ENCODE results near the gene FRMPD1.

FRMPD1 gene

DNA sequence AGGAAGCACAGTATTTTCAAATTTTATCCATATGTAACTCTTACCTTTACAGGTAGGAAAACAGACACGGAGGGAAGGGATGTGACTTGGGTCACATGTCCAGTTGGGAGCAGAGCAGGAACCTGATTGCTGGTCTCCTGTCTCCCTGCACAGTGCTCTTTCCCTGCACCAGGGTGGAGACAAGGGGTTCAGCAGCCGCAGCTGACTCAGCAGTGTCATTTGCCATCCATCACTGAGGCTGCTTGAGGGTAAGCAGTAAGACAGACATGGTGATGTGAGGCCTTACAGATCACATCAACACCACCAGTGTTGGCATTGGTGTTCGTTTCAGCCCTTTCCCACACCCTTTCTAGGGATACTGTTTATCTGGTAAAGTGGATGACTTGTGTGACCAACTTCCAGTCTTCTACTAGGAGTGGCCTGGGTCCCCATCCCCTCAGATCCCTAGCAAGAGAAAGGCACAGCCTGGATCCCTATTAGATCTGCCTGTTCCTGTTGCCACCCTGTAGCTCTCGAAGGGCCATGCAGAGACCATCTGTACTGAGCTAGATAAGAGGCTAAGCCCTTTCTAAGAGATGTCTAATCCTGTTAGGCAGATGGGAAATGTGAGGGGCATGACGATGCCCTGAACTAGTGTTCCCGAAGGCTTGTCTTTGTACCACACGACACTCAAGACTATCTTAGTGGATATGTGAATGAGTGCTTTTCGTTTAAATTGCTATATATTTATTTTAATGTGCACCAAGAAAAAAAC is 29.1 kb downstream of the FRMPD1 start:
- DNase-seq, result no peak

DNA sequence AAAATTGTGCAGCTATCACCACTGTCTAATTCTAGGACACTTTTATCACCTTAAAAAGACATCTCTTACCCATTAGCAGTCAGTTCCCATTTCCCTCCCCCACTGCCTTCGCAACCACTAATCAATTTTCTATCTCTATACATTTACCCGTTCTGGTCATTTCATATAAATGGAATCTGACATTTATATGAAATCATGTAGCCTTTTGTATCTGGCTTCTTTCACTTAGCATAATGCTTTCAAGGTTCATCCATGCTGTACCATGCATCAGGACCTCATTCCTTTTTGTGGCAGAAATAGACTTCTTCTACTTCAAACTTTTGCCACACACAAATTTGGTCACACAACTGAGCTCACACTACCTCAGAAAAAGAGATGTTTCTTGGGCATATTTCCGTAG is 32.2 kb downstream of the FRMPD1 start:
- no peak for DNase-seq

DNA sequence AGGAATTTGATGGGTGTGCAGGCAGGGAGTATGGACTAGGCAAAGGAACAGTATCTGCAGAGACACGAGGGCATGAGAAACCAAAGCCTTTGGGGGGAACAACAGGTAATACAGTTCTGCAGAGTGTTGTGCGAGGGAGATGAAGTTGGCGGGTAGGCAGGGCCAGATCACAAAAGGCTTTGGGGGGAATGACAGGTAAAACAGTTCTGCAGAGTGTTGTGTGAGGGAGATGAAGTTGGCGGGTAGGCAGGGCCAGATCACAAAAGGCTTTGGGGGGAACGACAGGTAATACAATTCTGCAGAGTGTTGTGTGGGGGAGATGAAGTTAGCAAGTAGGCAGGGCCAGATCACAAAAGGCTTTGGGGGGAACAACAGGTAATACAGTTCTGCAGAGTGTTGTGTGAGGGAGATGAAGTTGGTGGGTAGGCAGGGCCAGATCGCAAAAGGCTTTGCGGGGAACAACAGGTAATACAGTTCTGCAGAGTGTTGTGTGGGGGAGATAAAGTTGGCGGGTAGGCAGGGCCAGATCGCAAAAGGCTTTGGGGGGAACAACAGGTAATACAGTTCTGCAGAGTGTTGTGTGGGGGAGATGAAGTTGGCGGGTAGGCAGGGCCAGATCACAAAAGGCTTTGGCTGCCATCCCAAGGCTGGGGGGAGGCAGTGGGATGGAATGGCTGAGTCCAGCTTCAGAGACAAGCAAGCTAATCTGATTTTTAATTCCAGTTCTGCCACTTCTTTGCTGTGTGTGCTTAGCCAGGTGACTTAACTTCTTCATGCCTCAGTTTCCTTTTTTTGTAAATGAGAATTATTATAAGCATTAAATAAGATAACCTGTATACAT is 33.0 kb downstream of the FRMPD1 start:
- no peak for DNase-seq

DNA sequence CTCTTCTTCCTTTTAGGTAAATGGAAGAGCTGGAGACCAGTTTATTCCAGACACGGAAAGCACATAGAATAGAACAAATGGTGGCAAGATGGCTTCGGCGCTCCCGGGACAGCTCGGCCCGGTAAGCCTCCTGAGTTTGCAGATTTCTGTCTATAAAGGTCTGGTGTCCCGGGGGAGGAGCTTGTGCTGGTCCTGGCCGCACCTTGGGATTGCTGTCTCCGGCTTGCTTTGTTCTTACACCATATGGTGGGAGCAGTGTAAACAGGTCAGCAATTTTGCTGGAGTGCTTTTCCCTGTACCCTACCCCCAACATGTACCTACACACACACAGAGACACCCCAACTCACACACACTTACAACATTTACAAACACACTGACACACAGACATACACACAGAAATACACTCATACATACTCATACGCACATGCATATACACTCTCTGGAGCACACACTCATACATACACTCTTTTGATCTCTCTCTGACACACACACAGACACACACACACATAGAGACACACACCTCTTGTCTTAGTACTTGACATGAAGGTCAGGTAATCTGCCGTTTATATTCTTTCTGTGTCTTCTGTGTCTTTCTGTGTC is 42.0 kb downstream of the FRMPD1 start:
- DNase-seq, result no peak

DNA sequence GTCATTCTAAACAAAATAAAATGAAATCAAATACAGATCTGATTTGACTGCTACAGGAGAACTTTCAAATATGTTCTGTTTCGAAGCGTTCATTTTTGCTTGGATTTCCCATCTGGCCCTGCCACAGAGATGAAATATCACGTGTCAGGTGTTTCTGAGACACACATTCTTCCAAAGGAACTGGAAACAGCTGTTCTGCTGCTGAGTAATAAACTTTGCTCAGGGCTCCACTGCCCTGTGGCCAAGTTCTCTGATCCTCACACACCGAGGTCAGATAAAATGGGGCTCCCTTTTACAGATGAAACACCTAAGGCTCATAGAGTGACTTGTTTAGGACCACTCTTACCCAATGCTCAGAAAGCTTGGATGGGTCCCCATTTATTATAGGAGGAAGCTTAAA is 42.5 kb downstream of the FRMPD1 start:
- no peak for DNase-seq

DNA sequence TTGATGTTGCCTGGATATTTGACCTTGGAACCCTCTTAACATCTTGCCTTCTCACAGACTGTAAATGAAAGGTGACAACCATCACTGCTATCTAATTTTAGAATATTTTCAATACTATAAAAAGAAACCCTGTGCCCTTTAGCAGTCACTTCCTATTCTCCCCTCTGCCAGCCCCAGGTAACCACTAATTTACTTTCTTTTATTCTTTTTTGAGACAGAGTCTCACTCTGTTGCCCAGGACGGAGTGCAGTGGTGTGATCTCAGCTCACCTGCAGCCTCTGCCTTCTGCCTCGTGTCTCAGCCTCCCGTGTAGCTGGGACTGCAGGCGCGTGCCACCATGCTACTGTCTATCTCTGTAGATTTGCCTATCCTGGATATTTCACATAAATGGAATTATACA is 43.6 kb downstream of the FRMPD1 start:
- DNase-seq, result no peak

DNA sequence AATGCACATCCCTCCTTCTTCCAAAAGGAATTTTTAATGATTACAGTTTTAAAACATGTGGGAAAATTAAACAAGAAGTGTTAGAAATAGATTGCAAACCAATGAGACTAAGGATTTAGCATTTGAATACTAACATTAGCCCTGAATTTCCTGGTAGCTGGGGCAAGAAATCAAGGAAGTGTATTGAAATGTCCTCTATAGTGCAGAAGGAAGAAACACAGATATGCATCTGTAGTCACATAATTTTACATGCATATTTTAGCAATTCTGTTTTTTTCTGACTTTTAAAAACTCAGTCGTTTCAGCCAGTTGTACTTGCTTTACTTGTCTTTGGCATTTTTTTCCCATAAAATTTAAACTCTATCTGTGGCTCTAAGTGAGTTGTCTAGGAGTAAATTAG is 45.8 kb downstream of the FRMPD1 start:
- DNase-seq, result no peak

DNA sequence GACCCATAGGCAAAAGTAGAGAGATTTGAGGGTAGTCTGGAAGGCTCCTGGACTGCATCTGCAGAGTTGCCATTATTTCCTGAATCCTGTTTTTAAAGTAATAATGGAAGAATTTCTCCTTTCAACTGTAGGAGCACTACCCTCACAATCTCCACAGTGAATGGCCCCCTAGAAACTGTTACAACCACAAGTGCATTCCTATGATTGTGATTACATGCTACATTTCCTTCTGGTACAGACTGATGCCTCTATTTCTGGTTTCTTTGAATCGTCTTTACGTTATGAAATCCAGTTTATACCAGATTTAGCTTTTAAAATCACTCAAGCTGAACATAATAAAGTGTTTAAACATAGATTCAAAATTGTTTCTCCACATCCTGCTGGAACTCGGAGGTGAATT is 49.4 kb downstream of the FRMPD1 start:
- DNase-seq, result no peak

DNA sequence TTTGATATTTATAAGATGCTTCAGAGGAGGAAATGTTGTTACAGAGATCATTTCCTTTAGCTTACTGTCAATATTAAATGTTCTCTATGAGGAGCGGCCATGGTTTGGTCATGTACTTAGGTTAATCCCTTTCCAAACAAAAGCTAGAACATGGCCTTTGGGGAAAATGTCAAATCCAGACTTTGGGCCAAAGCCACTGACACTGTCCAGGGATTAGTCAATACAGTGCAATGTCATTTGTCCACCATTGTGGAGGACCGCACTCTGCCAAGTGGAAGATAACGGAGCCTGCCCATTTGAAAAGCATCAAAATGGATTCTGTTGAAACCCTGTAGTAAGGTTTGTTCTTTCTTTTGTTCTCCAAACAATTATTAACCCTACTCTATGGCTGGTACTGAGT is 50.1 kb downstream of the FRMPD1 start:
- DNase-seq, result no peak

DNA sequence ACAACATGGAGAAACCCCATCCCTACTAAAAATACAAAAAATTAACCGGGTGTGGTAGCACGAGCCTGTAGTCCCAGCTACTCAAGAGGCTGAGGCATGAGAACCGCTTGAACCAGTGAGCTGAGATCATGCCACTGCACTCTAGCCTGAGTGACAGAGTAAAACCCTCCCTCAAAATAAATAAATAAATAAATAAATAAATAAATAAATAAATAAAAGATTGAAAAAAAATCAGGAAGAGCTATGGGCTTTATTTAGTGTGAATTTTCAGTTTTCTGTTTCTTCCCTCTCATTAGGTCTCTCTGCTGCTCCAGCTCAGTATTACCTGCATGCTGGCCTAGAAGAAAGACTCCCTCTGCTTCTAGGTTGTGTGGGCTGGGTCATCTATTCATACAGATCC is 55.0 kb downstream of the FRMPD1 start:
- no peak for DNase-seq

DNA sequence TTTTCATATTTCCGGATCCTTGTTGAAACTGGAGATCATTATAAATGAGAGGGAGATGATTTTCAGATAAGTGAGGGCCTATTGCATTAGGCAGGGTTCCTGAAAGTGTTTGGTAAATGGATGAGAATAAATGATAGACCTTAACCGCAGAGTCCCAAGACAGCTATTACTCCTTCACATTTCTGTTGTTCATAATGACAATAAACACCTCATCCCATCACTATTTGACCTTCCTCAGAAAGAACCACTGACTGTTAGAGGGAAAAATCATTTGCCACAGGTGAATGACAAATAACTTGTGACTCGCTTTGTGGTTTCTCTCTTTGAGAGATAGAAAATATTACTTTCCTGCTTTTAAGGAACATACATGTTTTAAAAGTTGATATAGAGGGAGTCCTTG is 55.5 kb downstream of the FRMPD1 start:
- DNase-seq, result no peak

DNA sequence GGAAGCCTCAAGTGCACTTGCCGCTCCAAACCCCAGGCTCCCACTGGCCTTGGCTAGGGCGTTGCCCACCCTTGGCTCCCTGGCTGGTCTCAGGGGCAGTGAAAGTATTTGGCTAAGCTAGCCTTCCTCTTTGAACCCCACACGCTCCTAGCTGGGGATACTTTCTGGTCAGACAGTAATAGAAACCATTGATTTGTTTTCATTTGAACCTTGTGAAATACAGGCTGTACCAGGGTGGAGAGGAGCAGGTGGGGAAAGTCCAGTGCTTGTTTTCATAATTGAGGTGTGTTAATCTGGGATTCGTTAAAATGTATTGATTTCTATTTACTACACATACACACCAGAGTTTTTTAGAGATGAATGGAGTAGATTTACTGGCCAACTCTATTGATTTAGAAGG is 57.0 kb downstream of the FRMPD1 start:
- DNase-seq, result no peak

DNA sequence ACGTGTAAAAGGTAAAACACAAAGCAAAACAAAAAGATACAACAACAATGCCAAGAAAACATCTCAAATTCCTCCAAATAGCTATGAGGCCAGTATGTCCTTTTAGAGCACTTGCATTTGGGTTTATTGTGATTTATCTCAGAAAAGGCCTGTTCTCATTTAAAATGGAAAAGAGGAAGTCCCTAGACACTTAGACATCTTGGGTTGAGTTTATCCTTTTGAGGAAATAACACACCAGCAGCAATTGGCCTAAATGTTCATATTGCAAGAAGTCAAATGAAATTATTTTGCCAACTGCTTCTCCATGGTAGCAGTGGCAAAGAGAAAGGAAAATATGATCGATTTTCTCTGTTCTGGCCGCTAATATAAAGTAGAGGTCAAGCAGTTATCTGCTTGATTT is 59.3 kb downstream of the FRMPD1 start:
- peak in 2 of 4 experiments; percentile 29 to 38 for DNase-seq

DNA sequence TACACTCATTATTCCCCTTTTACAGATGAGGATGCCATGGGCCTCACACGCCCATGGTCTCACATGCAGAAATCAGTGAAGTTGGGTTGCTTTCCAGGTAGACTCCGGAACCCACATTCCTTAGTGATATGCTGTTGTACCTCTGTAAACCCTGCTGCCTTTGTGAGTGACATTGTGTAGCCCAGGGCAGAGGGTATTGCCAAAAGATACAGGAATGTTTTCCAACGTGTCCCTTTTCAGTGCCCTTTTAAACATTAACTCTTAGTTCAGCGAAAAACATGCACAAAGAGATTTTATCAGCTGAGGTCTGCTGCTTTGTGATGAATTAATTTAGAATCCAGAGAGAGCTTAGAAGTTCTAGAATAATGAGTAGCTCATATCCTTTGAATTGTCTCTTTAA is 64.5 kb downstream of the FRMPD1 start:
- no peak for DNase-seq

DNA sequence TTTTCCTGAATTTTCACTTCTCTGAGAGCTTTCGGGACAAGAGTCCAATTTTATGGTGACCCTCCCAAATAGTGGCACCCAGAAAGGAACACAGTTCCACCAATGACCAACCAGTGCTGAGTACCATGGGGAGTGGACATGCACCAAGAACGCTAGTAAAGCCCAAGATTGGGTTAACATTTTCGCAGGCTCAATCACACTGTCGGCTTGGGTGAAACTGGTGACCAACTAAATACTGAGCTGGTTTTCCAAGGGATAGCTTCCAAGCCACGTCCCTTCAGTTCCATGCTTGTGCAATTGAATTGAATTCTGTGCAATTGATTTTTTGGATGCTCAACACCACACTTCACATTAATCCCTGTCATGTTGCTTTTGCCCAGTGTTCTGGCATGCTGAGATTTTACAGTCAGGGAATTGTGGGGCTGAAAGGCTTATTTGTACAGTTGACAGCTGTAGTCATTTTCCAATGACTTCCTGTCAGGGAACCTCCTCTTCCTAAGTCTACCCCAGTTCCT is 65.3 kb downstream of the FRMPD1 start:
- DNase-seq, result no peak

DNA sequence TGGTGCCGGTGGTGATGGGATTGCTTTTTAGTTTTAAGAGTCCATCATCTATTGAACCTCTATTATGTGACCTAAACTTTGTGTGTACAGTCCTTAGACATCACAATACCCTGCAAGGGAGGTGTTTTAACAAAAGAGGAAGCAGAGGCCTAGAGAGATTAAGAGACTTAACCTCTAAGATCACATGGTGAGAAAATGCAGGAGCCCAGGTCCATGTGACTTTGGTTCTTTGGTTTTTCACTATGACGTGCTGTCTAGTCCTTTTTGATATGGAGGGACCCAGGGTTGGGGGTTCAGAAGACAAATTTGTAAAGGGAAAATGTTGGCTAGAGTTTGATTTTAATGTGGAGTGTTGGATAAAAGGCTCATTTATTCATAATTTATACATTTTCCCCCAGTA is 68.8 kb downstream of the FRMPD1 start:
- peak in 1 of 4 experiments; percentile 6 for DNase-seq

DNA sequence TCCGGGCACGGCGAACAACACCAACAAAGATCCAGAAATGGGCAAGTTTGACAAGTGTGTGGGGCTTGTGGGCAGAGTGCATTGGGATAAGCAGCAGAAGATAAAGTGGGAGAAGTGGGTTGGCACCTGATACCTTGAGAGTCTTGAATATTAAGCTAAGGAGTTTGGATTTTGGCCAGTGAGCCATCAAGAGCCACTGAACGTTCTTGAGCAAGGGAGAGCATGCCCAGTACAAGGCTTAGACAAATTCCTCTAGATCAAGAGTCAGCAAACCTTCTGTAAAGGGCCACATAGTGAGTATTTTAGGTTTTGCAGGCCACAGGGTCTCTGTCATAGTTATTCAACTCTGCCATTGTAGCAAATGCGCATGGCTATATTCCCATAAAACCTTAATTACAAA is 76.3 kb downstream of the FRMPD1 start:
- DNase-seq, result no peak

DNA sequence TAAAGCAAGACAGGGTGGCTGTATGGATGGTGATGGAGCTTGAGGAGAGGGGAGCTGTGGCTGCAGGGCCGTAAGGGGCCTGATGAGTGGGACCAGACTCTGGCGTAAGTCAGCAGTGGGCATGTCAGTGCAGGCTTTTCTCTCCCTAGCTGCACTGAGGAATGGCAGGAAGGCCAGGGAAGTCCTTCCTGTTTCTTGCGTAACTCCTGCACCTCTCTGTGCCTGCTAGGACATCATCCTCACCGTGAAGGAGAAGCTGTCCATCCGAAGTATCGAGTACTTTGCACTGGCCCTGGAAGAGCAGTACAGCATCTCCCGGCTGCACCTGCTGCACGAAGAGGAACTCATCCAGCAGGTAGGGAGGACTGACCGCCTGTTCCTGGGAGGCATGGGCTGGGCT is 78.7 kb downstream of the FRMPD1 start:
- no peak for DNase-seq

DNA sequence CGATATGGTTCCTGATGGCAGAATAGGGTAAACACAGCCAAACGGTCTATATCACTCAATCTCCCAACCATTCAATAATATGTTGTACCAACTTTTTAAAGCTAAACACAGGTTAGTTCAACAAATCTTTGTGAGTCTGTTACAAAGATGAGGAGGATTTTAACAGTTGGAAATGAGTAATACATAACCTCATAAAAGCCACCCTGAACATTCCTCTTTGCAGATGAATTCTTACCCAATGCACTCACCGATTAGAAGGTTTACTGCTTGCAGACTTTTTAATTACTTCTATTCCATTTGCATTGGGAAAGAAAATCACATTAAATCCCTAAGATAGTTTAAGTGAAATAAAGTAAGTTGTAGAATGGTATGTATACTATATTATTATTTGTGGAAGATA is 79.5 kb downstream of the FRMPD1 start:
- no peak for DNase-seq

DNA sequence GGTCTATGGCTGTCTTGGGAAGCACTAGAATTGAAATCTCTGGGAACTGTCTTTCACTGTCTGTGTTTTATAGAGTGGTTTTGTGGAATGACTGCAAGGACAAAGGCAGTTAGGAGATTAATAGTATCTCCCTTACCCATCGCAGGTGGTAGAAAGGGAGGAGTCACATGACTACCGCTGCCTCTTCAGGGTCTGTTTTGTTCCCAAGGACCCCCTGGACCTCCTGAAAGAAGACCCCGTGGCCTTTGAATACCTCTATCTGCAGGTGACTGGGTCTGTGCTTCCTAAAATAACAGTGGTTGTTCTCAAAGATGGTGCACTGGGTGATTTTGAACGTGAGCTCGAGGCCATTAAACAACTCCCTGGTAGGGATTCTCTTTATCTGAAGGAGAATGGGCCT is 80.1 kb downstream of the FRMPD1 start:
- DNase-seq, result no peak

DNA sequence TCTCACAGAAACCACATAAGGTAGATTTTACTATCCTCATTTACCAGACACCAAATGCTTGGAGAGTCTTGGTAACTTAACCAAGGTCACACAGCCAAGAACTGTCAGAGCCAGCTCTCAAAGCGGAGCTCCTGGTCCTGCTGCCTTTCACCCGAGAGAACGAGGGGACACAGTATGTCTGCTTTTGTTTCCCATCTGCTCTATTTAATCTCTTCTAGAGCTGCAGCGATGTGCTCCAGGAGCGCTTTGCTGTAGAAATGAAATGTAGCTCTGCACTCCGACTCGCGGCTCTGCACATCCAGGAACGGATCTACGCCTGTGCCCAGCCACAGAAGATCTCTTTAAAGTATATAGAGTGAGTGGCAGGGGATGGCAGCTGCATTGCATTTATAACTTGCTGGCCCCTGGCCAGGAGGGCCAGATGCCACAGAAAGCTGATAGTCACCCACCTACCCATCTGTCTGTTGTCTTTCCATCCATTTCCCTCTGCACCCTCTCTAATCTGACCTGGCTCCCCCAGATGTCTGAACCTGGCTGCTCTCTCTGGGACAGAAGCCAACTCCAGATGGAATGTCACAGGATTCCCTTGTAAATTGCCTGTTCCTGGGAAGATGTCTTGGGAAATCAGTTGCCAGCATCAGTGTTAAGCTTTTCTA is 81.5 kb downstream of the FRMPD1 start:
- DNase-seq, result no peak

DNA sequence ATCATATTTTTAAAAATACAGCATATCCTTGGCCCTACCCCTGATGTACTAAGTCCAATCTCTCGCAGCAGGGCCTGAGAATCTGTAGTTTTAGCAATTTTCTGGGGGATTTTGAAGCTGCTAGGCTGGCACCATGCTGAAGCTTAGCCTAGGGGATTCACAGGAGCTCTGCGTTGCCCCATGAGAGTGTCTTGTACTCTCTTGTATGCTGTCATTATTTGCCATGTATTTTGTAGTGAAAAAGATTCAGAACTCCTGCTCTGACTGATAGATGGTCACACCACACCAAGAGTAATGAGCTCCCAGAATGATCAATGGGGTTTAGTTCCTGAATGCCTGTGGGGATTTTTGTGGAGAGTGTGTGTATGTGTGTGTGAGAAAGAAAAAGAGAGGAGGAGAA is 82.2 kb downstream of the FRMPD1 start:
- no peak for DNase-seq

DNA sequence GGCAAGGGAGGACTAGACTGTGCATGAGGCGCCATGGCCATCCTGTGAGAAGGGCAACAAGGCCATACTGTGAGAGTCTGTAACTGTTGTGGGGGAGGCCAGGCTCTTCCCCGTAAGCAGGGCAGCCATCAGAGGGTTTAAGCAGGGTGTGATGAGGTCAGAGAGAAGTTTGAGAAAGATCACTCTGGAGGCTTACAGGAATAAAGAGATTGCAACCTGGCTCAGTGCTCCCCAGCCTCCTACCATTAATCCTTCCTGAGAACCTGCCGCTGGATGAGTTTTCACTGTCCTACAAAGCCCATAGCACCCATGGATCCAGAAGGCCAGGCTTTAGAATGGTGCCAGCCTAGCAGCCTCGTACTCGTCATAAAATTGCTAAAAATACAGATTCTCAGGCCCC is 88.5 kb downstream of the FRMPD1 start:
- DNase-seq, result no peak

Measured in suppressor macrophage (primary cell).